Measurements from ENCODE around the gene NLRP1. TPM values are rescaled to one million over a fixed set of nuclear protein-coding genes. Genes with fewer than 3 reads are reported as not detected.

Gene NLRP1
- total RNA-seq, 1 donor = 55.4 TPM

- DNase-seq (ENCODE audit: low read depth) = no peak
- H3K4me3 ChIP-seq (ENCODE audit: low read depth, low read length) = no peak overlapping the region
- TF ChIP-seq, protein P1, sequence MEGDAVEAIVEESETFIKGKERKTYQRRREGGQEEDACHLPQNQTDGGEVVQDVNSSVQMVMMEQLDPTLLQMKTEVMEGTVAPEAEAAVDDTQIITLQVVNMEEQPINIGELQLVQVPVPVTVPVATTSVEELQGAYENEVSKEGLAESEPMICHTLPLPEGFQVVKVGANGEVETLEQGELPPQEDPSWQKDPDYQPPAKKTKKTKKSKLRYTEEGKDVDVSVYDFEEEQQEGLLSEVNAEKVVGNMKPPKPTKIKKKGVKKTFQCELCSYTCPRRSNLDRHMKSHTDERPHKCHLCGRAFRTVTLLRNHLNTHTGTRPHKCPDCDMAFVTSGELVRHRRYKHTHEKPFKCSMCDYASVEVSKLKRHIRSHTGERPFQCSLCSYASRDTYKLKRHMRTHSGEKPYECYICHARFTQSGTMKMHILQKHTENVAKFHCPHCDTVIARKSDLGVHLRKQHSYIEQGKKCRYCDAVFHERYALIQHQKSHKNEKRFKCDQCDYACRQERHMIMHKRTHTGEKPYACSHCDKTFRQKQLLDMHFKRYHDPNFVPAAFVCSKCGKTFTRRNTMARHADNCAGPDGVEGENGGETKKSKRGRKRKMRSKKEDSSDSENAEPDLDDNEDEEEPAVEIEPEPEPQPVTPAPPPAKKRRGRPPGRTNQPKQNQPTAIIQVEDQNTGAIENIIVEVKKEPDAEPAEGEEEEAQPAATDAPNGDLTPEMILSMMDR (IDR thresholded peaks at IDR 0.05; ENCODE audit: insufficient read depth, low read length) = no peak
These were observed 82.6 kb downstream of the NLRP1 start for GRCh38 chr17:5501685-5502084.

DNA sequence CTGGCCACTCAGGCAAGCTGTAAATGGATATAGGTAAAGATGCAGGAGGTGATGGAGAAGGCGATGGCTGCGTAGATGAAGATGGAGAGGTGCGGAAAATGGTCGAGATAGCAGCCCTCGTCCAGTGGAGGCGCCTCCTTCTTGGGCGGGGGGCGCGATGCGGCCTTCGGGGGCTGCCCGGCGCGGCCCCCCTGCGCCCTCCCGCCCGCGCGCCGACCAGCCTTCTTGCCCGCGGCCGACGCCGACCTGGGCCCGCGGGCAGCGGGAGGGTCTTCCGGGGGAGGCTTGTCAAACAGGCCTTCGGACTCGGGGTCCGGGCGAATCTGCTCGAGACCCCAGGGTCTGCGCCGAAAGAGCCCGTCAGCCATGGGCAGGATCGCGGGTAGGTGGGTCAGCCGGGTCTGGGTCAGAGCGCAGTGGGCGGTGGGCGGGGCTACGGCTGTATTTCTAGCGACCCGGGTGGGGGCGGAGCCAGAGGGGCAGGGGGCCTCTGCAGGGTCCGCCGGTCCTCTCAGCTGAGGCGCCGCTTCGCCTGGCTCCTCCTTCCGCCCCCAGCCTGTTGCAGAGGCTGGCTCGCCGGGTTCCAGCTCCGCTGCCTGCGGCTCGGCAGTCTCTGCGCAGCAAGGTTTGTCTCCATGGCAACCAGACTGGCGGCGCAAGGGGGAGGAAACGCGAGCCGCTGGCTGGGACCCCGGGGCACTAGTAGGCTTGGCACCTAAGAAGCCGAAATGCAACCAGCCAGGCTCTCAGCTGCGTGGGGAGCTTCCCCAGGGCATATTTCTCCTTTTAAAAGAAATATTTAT, 83.5 kb downstream of the NLRP1 start:
- TF ChIP-seq, protein P1 (IDR thresholded peaks at IDR 0.05; ENCODE audit: insufficient read depth, low read length) = no peak
- DNase-seq (ENCODE audit: low read depth) = peak; percentile 83
- H3K4me3 ChIP-seq (ENCODE audit: low read depth, low read length) = peak overlapping the region; percentile 72

DNA sequence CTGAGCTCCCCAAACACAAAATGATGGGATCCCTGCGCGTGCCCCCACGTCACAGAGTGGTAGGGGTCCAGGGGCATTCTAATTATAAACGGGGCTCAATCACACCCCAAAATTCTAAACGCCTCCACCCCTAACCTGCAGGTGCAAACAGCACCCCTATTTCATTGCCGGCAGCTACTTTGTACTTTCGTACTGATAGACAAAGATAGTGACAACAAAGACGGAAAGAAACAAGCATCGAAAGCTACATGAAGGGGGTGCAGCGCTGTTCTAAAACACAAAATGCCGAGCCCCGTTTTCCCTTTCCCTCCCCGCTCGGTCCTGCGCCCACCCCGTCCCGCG, 84.1 kb downstream of the NLRP1 start:
- TF ChIP-seq, protein P1 (IDR thresholded peaks at IDR 0.05; ENCODE audit: insufficient read depth, low read length) = no peak
- H3K4me3 ChIP-seq (ENCODE audit: low read depth, low read length) = peak overlapping the region; percentile 72
- no peak for DNase-seq (ENCODE audit: low read depth)

DNA sequence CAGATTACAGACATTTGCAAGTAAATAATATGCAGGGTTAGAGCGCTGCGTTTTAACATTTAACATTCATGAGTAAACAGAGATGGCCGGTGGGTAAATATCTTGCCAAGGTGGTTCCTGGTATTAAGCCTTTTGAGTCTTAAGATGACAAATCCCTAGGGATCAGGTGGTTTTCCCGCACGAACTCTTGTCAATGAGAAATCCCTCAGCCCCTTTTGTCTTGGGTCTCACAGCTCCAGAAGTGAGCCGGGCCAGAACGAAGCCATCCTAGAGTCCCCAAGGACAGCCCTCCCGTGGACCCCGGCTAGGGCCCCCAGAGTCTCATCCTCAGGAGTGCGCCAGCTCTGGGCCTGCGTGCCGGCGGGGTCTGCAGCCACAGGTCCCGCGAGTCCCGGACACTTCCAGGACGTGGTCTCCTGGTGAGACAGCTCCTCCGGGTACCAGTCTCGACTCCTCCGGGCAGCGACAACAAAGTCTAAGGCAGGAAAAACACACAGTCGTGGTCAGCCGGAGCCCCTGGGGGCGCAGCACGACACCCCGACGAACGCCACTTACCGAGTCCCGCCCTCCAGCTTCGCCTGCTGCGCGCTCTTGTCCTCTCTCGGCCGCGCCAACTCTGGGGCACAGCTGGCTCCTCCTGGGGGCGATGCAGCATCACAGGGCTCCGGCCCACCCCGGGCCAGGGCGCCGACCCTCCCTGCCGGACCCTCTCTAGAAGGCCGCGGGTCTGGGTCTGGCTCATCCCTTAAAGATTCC, 84.7 kb downstream of the NLRP1 start:
- DNase-seq (ENCODE audit: low read depth) = no peak
- H3K4me3 ChIP-seq (ENCODE audit: low read depth, low read length) = peak overlapping the region; percentile 72
- TF ChIP-seq, protein P1 (IDR thresholded peaks at IDR 0.05; ENCODE audit: insufficient read depth, low read length) = no peak

DNA sequence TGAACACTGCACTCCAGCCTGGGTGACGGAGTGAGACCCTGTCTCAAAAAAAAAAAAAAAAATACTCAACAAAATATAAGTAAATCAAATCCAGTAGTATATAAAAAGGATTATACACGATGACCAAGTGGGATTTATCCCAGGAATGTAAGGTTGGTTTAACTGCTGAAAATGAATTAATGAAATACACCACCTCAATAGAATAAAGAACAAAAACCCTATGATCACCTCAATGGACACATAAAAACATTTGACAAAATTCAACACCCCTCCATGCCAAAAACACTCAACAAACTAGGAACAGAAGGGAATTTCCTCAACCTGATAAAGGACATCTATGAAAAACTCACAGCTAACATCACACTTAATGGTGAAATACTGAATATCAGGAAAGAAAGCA, 91.3 kb downstream of the NLRP1 start:
- no peak overlapping the region for H3K4me3 ChIP-seq (ENCODE audit: low read depth, low read length)
- TF ChIP-seq, protein P1 (IDR thresholded peaks at IDR 0.05; ENCODE audit: insufficient read depth, low read length) = no peak
- DNase-seq (ENCODE audit: low read depth) = no peak

DNA sequence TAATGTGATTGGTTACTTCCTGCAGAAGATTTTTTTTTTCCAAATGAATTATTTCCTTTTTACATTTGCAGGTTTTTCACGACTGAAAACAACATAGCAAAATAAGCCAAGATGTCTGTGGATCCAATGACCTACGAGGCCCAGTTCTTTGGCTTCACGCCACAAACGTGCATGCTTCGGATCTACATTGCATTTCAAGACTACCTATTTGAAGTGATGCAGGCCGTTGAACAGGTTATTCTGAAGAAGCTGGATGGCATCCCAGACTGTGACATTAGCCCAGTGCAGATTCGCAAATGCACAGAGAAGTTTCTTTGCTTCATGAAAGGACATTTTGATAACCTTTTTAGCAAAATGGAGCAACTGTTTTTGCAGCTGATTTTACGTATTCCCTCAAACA, 95.6 kb downstream of the NLRP1 start:
- TF ChIP-seq, protein P1 (IDR thresholded peaks at IDR 0.05; ENCODE audit: insufficient read depth, low read length) = no peak
- DNase-seq (ENCODE audit: low read depth) = no peak
- no peak overlapping the region for H3K4me3 ChIP-seq (ENCODE audit: low read depth, low read length)

All from fibroblast of the aortic adventitia (primary cell).